NOMO-1 treated with DMSO at 0.1 percent for 48 hours (cell line): ENCODE data around the gene ILKAP.

Source experiments
- DNase-seq: peaks from one replicate; lab custom pipeline; 2025; ENCODE audit not compliant: unreplicated experiment; lab: John Stamatoyannopoulos, UW

The ILKAP gene

DNA sequence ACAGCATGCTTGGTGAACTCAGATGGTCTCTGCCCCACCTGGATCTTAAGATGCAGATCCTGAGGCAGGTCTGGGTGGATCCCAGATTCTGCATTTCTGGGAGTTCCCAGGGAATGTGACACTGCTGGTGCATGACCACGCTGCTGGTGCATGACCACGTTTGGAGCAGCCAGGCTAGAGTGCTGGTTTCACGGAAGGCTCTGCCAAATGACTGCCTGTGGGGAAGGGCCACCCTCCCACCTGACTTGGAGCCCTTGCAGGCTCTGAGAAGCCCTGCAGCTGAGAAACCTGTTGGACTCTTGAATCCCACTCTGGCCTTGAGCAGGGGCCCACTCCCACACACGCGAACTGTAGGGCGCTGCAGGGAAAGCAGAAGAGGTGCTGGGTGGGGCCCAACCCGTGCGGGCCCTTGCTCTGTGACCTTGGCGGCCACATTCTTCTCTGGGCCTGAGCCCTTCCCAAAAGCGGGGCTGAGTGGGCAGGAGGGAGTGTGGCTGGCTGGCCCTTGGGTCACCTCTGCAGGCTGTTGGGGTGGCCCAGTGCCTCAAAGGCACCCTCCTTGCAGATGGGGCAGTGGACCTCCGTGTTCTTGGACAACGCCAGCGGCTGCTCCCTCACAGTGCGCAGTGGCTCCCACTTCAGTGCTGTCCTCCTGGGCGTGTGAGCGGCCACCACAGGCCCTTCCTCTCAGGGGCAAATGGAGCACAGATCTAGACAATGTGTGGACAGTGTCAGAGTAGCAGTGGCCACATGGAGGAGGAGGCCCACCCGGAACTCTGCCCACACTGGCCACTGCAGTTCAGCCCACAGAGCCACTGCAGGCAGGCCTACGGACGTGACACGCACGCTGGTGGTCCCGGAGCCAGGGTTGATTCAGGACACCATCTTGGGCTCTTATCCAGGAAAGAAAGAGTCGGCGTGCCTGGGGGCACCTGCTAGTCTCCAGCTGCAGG, 36.8 kb downstream of the ILKAP start:
- no peak for DNase-seq

- DNase-seq = no peak
Measured at GRCh38 chr2:238165288-238165921, 38.1 kb downstream of the ILKAP start.

DNA sequence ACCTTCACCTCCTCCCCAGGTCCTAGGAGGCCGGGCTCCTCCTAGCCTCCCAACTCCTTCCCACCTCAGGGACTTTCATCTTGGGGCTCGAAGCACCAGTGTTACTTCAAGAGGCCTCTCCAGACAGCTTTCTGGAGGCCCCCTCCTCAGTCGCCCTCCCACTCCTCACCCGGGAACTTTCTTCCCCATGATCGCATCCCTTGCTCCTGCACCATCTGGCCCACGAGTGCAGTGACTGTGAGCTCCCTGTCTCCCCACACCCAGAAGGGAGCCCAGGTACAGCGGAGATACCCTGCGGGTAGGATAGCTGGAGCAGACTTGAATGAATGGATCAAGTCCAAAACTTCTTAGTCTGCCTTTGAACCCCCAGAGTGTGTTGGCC, 38.6 kb downstream of the ILKAP start:
- DNase-seq = no peak

DNA sequence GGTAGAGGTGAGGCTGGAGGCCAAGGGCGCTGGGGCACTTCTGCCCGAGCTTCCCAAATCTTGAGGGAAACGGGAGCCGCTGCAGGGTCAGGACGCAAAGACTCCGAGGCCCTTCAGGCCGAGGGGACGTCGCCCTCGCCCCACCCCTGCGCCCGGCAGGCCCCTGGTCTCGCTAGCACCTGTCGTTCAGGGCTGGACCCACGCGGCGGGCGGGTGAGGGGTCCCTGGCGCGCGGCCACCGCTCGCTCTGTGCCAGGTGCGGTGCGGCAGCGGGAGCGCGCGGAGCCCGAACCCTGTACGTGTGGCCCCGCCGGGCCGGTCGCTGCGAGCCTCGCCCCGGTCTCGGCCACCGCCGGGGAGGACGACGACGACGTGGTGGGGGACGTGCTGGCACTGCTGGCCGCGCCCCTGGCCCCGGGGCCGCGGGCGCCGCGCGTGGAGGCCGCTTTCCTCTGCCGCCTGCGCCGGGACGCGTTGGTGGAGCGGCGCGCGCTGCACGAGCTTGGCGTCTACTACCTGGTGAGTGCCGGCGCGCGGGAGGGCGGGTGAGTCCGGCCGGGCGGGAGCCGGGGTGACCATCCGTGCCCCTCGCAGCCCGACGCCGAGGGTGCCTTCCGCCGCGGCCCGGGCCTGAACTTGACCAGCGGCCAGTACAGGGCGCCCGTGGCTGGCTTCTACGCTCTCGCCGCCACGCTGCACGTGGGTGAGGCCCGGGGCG, 39.9 kb downstream of the ILKAP start:
- no peak for DNase-seq

DNA sequence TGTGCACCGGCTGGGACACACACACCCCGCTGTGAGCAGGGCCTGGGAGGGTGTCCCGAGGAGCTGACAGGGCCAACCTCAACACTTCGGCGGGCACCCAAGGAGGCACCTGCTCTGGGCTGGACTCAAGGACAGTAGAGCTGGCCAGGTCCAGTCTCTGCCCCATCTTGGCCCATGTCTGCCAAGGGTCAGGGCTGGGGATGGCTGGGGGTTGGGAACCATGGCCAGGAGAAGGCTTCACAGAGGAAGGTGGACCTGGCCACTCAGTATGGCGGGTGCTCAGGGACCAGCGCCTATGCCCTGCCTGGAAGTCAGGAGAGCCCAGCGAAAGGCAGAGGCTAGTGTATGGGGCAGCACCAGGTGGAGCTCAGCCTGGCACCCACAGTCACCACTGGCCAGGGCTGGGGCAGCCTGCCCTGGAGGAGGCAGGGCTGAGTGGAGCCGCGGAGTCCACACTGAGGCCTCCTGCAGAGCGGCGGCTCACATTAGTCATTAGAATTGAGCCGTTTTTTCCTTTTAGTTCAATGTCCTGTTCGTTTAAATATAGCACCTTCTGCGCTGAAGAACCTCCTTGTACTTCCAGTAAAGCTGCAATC, 40.6 kb downstream of the ILKAP start:
- DNase-seq = no peak

DNA sequence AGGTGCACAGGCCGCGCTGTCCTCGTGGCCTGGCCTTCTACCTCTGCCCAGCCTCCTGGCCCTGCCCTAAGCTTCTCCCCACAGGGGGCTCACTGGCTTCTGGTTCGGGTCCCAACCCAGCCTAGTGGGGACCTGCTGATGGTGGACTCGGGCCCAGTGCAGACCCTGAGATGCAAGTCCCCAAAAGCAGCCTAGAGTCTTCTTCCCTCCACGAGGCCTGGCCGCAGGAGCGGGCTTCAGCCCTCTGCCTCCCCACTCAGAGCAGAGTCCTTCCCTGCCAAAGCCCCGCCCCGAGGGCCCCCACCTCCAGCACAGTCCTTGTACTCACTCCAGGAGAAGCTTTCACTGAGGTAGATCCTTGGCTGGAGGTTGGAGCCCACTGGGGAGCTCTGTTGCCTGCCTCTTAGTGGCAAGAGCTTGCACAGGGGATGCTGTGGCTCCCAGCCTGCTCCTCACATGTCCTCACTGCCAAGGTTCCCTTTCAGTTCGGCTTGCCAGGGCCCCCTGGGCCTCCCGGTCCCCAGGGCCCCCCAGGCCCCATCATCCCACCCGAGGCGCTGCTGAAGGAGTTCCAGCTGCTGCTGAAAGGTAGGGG, 41.1 kb downstream of the ILKAP start:
- no peak for DNase-seq

- no peak for DNase-seq
Measured at GRCh38 chr2:238161291-238162051, 42.0 kb downstream of the ILKAP start.

DNA sequence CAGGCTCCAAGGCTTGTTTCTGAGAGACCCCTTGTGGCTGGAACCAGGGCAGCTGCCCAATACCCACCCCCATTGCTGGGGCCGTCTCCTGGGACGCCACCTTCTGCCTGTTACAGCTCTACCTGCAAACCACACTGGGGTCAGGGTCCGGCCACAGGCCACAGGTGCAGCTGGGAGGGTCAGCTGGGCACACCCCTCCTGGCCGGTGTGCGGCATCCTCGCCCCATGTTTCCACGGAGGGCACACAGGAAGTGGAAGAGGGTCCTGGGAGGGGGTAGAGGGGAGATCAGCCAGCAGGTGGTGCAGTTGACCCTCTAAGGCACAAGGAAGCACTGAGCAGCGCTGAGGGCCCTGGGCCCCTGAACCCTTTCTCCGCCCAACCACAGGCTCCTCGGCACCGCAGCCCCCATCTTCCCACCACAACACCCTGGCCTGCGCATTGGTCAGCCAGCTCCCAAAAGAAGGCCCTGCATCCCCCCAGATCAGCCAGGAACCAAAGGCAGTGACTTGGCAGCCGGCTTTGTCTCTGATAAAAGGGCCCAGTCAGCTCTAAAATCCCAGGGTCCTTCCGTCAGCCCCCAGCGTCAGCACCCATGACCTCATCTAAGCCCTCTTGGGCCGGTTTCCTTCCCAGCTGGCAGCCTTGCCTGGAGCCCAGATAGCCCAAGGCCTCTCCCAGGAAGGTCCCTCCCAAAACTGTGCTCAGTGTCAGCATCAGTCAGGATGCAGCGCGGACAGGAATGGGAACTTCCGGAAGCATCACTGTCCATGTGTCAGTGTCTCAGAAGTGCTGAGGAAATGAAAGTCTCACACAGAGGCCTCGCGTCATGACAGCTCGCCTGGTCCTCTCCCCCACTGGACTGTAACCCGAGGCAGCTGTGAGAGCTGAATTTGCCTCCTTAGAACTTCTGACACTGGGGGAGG, 43.0 kb downstream of the ILKAP start:
- peak; percentile 26 for DNase-seq

DNA sequence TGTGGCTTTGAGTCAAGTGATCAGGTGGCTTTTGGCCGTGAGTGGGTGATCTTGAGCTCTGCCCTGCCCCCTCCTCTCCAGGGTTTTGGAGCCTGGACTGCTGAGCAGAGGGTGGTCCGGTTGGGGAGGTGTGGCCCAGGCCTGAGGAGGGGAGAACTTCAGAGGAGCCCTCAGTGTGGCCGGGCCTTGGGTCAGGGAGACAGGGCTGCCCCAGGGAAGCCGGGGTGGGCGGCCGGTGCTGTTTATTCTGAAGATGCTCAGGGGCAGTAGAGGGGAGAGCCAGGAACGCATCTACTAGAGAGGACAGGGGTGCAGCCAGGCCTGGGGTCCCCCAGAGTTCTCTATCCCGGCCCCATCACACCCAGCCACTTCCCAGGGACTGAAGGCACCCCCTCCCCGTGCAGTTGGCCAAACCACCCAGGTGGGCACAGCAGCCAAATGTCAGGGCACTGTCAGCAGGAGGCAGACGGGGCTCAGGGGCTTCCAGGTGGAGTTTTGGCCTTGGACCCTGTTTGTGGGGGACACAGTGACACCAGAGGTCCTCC, 43.8 kb downstream of the ILKAP start:
- no peak for DNase-seq

DNA sequence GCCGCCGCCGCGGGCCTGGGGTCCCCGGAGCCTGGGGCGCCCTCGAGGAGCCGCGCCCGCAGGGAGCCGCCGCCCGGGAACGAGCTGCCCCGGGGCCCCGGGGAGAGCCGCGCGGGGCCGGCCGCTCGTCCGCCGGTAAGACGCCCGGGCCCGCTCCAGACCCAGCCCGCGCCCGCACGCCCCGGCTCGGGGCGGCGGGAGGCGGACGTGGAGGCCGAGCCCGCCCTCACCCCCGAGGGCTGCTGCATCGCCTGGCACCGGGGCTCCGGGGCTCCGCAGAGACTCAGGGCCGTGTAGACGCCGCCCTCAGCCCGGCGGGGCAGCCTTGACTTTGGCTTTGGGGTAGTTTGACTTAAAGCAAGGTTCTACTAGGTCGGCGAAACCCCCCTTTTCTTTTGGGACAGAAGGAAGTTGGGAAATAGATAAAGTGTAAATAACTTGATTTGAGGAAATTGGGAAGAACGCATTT, 44.4 kb downstream of the ILKAP start:
- DNase-seq = peak; percentile 14

GRCh38 chr2:238158509-238159070, 44.9 kb downstream of the ILKAP start, which contains the start of gene ERFE:
Gene ERFE, plus strand, starts transcription at chr2:238158970. Its CDS starts 38 bp downstream, at chr2:238159008.
- peak; percentile 23 for DNase-seq

DNA sequence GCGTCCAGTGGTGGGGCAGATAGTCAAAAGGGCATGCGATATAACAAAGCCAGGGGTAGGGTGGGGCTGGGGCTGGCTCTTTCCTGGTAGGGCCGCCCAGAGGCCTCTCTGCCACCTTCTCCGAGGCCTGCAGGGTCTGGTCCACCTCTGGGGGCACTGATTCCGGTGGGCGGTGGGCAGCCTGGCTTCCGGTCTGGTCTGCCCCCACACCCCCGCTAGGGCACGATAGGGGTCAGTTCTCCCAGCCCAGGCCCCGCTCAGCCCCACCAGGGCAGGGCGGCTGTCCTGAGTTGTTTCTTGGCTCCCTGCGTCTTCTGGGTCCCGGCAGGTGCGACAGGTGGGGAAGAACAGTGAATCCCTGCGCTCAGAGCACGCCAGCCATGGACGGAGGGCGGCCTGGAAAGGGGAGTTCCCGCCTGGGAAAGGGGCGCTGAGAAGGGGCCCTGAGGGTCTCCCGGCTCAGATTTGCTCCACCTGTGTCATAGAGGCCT, 45.4 kb downstream of the ILKAP start:
- DNase-seq = no peak

- DNase-seq = no peak
Measured at GRCh38 chr2:238157506-238158017, 45.9 kb downstream of the ILKAP start.

GRCh38 chr2:238155761-238156694, 47.5 kb downstream of the ILKAP start:
- no peak for DNase-seq

DNA sequence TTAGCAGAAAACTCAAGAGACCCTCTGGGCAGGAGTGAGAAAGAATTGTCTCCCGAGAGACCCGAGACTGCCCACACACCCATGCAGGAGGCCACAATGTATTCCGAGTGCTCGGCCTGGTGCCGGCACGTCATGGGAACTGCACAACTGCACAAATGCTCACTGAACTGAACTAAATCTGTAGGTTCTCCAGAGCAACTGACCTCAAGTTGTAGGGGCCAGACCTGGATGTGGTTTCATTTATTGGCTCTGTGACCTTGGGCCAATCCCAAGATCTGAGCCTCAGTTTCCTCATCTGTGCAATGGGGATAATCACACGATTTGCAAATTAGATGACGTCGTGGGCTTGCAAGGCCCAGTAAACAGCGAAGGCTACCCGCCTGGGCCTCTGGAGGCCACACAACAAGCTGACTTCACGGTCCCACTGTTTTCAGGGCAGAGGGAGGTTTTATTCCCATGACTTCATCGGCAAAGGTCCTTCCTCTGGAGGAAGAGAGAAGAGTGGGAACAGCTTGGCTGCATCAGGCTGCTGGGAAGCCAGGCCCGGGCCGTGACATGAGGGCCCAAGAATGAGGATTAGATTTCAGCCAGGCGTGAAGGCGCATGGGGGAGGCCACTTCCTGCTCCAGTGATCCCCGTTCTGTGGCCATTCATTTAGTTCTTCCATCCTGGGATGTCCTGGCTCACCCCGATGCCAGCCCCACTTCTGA, 48.3 kb downstream of the ILKAP start:
- no peak for DNase-seq

- DNase-seq = no peak
Measured at GRCh38 chr2:238154570-238154969, 48.9 kb downstream of the ILKAP start.
